NCI-H1417 (cell line): ENCODE data around the gene RNF169.
"Not testable (repeated sequence)": the region's sequence is repeated elsewhere in the genome, so short reads cannot be mapped to it uniquely, and the experiment has no call there.

Source experiments
- DNase-seq, 3 experiments: peaks; one replicate each; lab custom pipeline; 2025; lab: John Stamatoyannopoulos, UW

Gene RNF169

DNA sequence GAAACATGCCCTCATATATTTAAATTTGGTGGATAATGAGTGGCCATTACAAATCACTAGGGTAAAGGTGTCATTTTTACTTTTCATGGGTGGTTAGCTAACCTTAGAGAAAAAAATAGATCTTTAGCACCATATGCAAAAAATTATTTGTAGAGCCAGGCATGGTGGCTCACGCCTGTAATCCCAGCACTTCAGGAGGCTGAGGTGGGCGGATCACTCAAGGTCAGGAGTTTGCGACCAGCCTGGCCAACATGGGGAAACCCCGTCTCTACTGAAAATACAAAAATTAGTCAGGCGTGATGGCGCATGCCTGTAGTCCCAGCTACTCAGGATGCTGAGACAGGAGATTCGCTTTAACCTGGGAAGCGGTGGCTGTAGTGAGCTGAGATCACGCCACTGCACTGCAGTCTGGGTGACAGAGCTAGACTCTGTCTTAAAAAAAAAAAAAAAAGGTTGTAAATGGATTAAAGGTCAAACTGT, 19.6 kb downstream of the RNF169 start:
- DNase-seq: not testable (repeated sequence)

DNA sequence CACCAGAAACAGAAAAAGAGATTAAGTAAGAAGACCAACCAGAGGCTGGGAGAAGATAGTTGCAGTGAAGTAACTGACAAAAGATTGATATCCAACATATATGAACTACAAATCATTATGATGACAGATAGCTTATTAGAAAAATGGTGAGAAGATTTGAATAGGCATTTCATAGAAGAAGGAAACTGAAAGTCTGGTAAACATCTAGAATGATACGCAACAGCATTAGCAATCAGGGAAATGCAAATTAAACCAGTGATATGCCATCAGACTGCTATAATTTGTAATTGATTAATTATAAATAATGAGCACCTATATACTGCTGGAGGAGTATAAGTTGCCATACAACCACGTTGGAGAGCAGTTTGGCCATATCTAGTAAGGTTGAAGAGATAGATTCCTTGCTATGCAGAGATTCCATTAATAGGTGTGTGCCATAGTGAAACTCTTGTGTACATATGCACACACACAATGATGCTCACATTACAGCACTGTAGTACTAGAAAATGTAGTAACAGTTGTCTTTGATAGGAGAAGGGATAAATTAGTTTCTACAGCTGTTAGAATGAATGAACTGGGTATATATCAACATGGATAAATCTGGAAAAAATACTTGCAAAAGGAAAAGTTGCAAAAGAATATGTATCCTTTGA, 20.5 kb downstream of the RNF169 start:
- DNase-seq: no peak

DNA sequence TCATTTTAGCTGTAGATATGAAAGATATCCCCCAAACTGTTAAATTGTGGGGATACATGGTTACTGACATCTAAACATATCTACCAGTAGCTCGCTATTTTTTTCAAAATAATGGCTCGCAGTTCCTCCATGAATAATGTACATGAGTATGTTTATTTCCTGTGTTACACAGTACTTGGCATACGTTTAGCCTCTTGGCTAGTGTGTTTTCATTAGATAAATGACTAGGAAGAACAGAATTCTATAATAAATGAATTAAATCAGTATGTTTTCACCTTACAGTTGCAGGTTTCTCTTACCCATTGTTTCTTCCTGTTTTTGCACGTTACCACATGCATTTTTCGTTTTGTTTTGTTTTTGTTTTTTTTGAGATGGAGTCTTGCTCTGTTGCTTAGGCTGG, 21.8 kb downstream of the RNF169 start:
- DNase-seq: no peak

DNA sequence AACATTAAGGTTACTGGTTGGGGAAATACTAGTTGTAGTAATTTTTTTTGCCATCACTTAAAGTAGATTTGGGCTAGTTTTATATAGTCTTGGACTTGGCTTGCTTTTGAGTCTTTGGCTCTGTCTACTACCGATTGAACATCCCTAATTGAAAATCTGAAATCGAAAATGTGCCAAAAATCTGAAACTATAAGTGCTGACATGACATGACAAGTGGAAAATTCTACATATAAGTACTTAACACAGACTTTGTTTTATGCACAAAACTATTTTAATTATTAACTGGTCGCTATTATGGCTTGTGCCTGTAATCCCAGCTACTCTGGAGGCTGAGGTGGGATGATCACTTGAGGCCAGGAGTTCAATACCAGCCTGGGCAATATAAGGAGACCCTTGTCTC, 22.5 kb downstream of the RNF169 start:
- DNase-seq: no peak

DNA sequence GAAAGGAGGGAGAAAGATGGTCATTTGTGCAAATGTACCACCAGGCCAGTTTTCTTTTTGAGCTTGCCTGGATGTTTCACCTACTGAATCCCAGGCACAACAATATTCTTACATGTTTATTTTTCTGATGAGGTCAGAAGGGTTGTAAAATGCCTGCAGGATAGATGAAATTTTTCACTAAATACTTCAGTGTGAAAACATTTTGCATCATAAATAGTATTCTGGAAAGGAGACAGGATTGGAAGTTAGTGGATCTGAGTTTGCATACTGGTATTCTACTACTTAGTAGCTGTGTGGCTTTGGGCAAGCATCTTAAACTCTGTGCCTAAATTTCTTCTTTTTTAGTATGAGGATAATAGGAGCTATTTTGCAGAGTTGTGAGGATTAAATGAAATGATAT, 24.8 kb downstream of the RNF169 start:
- DNase-seq: no peak

DNA sequence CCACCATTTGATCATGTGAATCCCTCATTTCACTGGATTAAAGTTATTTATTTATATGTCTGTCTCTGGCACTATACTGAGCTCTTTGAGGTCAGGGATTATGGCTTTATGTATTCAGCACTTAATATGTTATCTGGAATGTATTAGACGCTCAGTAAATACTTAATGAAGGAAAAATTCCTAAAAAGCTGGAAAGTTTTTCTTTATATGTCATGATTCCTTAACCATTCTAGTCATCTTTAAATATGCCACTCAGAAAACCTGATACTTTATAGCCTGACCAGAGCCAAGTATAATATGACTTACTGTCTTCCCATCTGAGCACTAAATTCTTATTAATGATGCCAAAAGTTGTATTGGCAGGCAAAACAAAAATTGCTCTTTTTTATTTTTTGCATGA, 27.1 kb downstream of the RNF169 start:
- DNase-seq: no peak

DNA sequence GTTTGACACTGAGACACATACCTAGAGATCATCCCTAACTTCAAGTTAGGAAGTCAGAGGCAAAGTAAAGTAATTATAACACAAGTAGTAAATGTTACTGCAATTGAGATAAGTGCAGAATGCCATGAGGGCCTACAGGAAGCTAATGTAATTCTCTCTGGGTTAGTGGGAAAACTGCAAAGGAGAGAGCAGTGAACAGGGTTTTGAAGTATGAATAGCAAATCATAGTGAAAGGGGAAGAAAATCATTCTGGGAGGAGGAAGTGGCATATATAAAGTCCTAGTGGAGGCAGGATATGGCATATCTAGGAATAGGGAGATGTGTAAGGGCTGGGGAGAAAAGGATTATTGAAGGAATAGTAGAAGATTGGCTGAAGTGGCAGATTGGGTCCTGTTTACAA, 27.9 kb downstream of the RNF169 start:
- DNase-seq: no peak

DNA sequence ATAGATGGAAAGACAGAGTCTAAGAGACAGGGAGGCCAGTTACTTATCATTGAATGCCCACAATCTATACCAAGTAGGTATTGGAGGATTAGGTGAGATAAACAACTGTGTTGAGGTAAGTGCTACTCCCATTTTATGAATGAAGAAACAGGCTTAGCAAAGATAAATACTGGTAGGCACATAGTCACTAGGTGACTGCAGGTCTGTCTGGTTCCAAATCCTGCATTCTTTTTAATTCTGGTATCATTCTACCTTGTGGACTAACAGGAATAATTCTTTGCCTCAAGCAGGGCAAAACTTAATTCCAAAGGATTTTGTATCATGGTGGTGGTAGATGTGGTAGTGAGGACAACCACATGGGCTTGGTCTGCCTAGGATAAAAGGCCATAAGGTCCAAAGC, 28.4 kb downstream of the RNF169 start:
- no peak for DNase-seq

DNA sequence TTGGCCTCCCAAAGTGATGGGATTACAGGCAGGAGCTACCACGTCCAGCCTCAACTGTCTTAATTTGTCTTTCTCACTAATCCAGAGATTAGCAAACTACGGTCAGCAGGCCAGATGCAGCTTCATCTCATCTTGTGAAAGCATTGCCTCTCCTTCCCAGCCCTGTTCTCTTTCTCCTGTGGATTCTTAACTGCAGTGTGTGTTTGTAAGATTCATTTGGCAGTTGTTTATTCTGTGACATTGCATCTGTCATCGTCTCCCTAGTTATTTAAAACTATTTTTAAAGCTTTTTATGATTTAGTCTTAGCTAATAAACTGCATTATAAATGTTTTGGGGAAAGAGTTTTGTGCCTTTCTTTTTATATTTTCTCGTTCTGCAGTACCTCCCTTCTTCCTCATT, 29.2 kb downstream of the RNF169 start:
- DNase-seq: no peak

DNA sequence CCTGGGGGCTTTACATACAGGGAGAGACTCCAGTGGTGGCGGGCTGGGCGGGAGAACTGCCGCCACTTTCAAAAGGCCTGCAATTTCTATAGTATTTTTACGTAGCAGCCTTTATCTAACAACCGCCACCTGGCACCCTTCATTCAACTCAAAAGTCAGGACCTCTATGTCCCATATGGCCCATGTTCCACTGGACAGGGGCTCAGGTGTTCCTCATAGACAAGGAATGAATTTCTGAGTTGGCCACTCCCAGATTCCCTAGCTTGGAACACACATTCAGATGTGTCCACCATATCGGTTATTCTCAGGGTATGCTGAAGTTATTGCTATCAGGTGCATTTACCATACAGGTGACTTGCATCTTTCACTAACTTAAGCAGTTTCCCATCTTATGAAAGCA, 29.9 kb downstream of the RNF169 start:
- no peak for DNase-seq

DNA sequence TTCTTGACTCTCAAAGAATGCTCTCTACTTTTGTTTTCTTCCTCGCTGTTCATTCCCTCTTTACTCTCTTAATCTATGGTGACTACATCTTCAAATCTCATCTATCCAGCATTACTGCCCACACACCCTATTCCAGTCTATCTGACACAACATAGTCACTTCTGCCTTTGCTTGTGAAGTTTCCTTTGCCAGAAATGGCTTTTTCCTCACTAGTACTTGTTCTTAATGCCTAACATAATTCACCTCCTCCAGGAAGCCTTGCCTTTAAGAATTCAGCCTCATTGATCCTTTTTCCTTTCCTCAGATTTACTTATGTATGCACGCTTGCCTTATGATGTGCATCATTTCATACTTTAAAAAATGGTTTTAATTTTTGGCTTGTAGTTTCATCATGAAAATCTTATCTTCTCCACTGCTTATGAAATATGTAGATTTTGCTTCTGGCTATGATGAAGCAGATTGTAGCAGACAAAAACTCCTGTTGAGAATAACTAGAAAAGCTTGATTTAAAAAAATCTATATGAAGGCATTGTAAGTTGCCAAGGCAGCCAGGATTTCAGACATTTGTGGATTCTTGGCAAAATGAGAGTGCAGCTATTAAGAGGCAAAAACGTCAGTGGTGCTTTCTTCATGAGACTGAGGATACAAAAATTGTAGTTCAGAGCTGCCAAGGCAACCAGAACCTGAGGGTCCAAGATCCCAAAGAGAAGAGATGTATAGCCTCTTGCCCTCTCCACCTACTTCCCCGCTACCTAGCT, 31.8 kb downstream of the RNF169 start:
- no peak for DNase-seq

DNA sequence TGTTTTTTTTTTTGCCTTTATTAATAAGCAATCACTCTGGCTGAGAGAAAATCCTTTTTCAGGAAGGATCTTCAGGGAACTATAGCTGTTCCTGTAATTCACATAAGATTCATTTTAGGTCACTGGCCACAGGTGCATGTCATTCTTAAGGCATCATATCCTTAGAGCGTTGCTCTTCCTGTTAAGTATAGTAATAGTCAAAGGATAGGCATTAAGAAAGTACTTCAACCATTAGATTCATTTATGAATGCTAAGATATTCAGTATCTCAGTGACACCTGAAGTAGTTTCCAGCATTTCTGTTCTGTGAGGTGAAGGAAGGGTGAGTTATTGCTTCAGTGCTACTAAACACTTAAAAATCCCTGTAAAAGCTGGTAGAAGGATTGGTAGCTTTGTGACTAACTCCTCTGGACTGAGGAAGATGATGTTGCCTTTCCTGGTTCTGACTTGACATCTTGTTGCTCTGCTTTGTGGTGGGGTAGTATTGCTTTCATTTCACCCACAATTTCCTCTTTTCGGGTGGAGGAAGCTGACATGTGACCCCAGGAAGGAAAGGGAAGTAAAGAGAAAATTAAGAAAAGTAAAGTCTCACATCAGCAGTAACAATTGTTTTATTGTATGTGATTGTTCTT, 34.7 kb downstream of the RNF169 start:
- DNase-seq: no peak

DNA sequence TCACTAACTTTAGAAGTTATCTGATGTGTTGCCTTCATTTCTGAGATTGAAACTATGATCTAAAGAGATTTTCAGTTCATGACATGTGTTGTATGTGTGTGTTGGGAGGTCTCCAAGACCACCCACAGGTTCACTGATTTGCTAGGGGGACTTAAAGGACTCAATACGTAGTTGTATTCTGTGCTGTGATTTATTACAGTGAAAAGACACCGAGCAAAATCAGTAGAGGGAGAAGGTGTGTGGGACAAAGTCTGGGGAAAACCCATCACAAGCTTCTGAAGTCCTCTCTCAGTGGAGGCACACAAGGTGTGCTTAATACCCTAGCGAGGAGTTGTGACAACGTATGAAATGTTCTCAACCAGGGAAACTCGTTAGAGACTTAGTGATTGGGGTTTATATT, 35.6 kb downstream of the RNF169 start:
- no peak for DNase-seq

DNA sequence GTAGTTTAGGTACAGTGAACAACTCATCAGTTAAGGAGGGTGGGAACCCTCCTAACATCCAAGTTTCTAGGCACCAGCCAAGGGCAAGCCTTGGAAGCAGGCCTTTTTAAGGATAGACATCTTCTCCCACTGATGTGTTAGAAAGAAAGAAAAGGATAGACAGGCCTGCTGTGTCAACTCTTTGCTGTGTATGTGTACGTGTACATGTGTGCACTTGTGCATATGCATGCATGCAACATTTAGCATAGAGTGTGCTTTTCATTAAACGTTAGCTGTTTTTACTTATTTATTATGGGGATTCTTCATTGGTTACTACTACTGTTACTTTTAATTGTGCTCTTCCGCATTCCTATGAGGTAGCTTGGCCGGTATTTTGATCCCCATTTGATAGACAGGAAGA, 36.1 kb downstream of the RNF169 start:
- no peak for DNase-seq

DNA sequence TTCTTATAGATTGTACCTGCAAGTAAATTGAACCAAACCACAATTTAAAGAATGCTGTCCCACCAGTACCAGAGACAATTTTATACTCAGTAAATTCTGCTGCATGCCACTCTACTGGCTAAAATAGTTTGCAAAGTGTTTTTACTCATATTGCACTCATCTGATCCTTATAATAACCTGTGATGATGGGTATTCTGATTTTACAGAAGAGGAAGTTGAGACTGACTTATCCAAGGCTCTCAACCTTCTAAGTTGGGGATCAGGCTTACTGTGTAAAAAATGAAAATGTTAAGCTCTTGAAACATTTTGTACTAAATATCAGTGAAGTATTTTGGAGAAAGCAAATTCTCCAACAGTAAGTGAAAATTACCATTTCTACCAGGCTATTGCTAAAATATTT, 37.9 kb downstream of the RNF169 start:
- DNase-seq: no peak

DNA sequence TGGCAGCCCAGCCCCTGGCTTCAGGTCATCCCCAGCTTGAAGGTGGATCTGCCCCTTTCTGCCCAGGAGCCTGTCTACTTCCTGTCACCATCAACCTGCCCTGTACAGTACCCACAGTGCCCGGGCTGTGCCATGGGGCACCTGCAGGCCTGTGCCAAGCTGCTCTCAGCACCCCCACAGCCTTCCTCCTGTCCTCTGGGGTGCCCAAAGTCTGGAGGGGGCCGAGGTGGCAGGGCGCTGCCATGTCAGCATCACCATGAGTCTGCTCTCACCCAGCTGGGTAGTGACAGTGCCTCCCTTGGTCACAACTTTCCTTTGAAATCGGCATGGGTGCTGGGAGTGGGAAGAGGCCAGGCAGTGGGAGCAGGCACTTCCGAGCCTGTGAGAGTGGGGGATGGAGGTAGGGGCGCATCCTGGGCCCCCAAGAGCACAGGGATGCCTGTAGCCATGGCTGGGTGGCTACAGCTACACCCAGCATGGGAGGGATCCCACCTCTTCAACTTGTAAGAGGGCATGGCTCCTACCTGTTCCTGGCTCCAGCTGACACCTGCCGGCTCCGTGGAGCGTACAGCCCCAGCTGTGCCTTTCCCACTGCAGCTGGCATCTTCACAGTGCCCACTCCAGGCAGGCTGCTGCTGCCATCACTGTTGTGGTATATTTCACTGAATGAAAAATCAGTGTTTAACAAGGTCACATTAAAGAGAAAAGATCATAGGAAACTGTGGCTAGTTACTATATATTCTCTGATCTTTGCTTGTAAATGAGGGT, 42.9 kb downstream of the RNF169 start:
- DNase-seq: no peak

DNA sequence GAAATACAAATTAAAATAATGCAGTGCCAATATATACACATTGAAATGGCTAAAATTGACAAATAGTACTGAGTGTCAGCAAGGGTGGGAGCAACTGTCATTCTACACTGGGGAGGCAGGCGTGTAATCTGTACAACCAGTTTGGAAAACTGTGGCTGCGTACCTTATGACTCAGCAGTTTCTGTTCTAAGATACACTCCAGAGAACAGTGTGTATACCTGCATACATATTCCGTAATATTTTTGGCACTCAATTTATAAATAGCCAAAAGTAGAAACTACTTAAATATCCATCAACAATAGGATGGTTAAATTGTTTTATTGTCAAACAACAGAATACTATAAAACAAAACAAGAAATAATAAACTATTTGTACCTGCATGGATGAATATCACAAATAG, 57.6 kb downstream of the RNF169 start:
- no peak for DNase-seq

DNA sequence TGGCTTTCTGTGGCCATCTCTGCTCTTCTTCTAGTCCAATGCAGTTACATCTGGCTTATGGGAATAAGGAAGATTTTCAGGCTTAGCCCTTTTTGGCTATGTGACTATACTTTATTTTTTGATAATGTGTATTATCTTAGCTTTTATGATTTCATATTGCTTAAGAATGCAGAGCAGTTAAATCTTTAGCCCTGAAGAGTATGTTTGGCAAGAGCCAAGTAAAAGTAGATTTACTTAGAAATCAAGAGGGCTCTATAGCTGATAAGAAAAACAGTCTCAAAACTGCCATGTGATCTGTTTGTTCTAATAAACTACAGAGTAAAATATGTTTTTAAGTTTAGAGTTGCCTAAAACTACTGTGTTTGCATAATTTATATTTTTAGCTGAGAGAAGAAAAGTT, 61.2 kb downstream of the RNF169 start:
- no peak for DNase-seq

DNA sequence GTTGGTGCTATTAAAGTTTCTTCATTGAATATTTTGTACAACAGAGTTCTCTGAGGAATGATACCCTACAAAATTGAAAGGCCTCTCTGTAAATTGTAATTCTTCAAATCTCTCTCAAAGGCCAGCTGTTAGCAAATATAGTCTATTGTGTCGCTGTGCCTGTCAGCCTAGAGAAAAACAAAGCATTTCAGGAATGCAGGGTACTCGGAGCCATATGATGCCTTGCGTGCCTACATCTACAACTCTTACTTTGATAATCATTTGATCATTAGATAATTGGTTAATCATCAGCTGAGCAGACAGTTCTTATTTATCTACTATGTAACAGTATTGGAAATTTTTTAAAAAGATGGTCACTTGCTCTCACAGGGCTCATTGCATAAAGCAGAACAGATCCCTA, 67.3 kb downstream of the RNF169 start:
- DNase-seq: no peak

DNA sequence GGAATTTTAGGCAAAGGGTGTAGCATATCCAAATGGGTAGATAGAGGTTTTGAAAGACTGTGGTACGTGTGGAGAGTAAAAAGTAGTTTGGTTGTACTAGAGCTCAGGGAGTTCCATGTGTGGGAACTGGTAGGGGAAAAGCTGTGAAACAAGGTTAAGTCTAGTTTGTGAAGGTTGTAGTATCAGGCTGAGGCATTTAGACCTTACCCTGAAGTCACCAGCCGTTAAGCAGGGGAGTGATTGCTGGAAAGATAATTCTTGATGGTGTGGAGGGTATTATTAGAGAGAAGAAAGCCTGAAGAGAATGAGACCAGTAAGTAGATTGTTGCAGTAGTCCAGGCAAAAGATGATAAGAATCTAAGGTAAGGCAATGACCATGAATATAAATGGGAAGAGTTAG, 68.0 kb downstream of the RNF169 start:
- DNase-seq: no peak

DNA sequence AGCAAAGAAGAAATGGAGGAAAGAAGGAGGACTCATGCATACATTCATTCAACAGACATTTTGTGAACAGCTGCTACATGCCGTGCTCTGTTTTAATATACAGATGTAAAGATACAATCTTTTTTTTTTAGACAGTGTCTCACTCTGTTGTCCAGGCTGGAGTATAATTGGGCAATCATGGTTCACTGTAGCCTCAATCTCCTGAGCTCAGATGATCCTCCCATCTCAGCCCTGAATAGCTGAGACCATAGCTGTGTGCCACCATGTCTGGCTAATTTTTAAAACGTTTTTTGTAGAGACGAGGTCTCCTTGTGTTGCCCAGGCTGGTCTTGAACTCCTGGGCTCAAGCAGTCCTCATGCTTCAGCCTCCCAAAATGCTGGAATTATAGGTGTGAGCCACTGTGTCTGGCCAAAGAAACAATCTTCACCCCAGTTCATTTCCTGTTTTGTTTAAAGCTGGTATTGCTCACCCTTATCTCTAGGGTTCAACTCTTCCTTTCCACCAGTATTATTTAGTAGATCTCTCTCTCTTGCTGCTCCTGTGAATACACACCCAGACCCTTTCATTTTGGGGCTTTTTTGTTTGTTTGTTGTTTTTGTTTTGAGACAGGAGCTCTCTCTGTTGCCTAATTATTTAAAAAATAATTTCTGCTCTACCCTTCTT, 69.8 kb downstream of the RNF169 start:
- DNase-seq: no peak

DNA sequence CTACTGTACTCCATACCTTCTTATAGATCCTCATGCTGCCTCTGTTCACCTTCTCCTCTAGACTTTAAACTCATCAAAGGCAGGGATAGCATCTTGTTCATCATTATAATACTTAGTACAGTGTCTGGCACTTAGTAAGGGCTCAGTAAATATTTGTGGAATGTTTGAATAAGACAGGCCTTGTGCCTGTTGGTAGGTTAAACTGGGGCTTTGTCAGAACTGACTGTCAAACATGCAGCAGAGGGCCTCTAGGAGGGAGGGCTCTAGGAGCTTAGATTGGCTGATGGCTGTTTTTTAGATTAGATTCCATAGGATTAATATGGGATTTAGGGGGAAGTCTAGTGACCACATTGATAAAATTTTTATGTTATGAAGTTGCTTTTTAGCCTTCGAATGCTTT, 70.8 kb downstream of the RNF169 start:
- DNase-seq: no peak
